ENCODE measurements around the gene VAV2.

Gene VAV2

GRCh38 chr9:133850937-133851336 lies 141.2 kb downstream of the VAV2 start:
- no peak overlapping the region for H3K4me2 ChIP-seq (ENCODE audit: low read depth, low read length, poor library complexity, severe bottlenecking)
- H3K36me3 ChIP-seq (ENCODE audit: low read length): no peaks in the 10 kb centered on the region
- H3K27ac ChIP-seq (ENCODE audit: low read depth, low read length): no peak overlapping the region
- no peak overlapping the region for H2AFZ ChIP-seq (ENCODE audit: low read depth, low read length, severe bottlenecking)
- H3F3A ChIP-seq (ENCODE audit: insufficient read depth): no peaks in the 10 kb centered on the region
- no peaks in the 10 kb centered on the region for H3K9me2 ChIP-seq (replicated peaks; ENCODE audit: insufficient read depth, low read length)
- peaks cover 37% of the 10 kb centered on the region; the same call in 1 of the 2 replicates for H3K79me2 ChIP-seq (ENCODE audit: insufficient read depth, low read length)
- H3K27me3 ChIP-seq (ENCODE audit: low read length): no peaks in the 10 kb centered on the region
- no peak overlapping the region for H3K4me3 ChIP-seq (ENCODE audit: insufficient read depth, low read length, poor library complexity, severe bottlenecking)
- no peaks in the 10 kb centered on the region for H3K9me3 ChIP-seq (ENCODE audit: insufficient read depth, low read length)
- no peak overlapping the region for H3K9ac ChIP-seq (ENCODE audit: low read length)
- TF ChIP-seq EZH2phosphoT487 (conservative IDR thresholded peaks at IDR 0.05; ENCODE audit: low read length): no peak
- TF ChIP-seq, protein P1, sequence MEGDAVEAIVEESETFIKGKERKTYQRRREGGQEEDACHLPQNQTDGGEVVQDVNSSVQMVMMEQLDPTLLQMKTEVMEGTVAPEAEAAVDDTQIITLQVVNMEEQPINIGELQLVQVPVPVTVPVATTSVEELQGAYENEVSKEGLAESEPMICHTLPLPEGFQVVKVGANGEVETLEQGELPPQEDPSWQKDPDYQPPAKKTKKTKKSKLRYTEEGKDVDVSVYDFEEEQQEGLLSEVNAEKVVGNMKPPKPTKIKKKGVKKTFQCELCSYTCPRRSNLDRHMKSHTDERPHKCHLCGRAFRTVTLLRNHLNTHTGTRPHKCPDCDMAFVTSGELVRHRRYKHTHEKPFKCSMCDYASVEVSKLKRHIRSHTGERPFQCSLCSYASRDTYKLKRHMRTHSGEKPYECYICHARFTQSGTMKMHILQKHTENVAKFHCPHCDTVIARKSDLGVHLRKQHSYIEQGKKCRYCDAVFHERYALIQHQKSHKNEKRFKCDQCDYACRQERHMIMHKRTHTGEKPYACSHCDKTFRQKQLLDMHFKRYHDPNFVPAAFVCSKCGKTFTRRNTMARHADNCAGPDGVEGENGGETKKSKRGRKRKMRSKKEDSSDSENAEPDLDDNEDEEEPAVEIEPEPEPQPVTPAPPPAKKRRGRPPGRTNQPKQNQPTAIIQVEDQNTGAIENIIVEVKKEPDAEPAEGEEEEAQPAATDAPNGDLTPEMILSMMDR (IDR thresholded peaks at IDR 0.05; ENCODE audit: insufficient read depth, low read length, poor library complexity, severe bottlenecking): no peak
- no peaks in the 10 kb centered on the region; the same call in 1 of the 2 replicates for H4K20me1 ChIP-seq (ENCODE audit: low read depth, low read length)

GRCh38 chr9:133850161-133850560 lies 142.0 kb downstream of the VAV2 start:
- Histone ChIP-seq H2AFZ (ENCODE audit: low read depth, low read length, severe bottlenecking) (no peak overlapping the region), H3K9me3 (ENCODE audit: insufficient read depth, low read length) (no peaks in the 10 kb centered on the region), H3K27ac (ENCODE audit: low read depth, low read length) (no peak overlapping the region), H4K20me1 (ENCODE audit: low read depth, low read length) (no peaks in the 10 kb centered on the region; the same call in 1 of the 2 replicates), H3K36me3 (ENCODE audit: low read length) (no peaks in the 10 kb centered on the region), H3K4me2 (ENCODE audit: low read depth, low read length, poor library complexity, severe bottlenecking) (no peak overlapping the region), H3K9ac (ENCODE audit: low read length) (no peak overlapping the region), H3K4me3 (ENCODE audit: insufficient read depth, low read length, poor library complexity, severe bottlenecking) (no peak overlapping the region), H3K9me2 (replicated peaks; ENCODE audit: insufficient read depth, low read length) (no peaks in the 10 kb centered on the region), H3K27me3 (ENCODE audit: low read length) (no peaks in the 10 kb centered on the region), H3K79me2 (ENCODE audit: insufficient read depth, low read length) (peaks cover 37% of the 10 kb centered on the region; the same call in 1 of the 2 replicates), H3F3A (ENCODE audit: insufficient read depth) (no peaks in the 10 kb centered on the region)
- TF ChIP-seq EZH2phosphoT487 (conservative IDR thresholded peaks at IDR 0.05; ENCODE audit: low read length): no peak
- TF ChIP-seq, protein P1 (IDR thresholded peaks at IDR 0.05; ENCODE audit: insufficient read depth, low read length, poor library complexity, severe bottlenecking): no peak

GRCh38 chr9:133849110-133849670 lies 142.9 kb downstream of the VAV2 start:
- Histone ChIP-seq H2AFZ (ENCODE audit: low read depth, low read length, severe bottlenecking) (no peak overlapping the region), H3K27ac (ENCODE audit: low read depth, low read length) (no peak overlapping the region), H3K4me3 (ENCODE audit: insufficient read depth, low read length, poor library complexity, severe bottlenecking) (no peak overlapping the region), H3K36me3 (ENCODE audit: low read length) (no peaks in the 10 kb centered on the region), H3K79me2 (ENCODE audit: insufficient read depth, low read length) (peaks cover 28% of the 10 kb centered on the region; the same call in 1 of the 2 replicates), H4K20me1 (ENCODE audit: low read depth, low read length) (no peaks in the 10 kb centered on the region; the same call in 1 of the 2 replicates), H3K27me3 (ENCODE audit: low read length) (no peaks in the 10 kb centered on the region), H3K9me2 (replicated peaks; ENCODE audit: insufficient read depth, low read length) (no peaks in the 10 kb centered on the region), H3K4me2 (ENCODE audit: low read depth, low read length, poor library complexity, severe bottlenecking) (no peak overlapping the region), H3K9me3 (ENCODE audit: insufficient read depth, low read length) (no peaks in the 10 kb centered on the region), H3F3A (ENCODE audit: insufficient read depth) (no peaks in the 10 kb centered on the region), H3K9ac (ENCODE audit: low read length) (no peak overlapping the region)
- TF ChIP-seq EZH2phosphoT487 (conservative IDR thresholded peaks at IDR 0.05; ENCODE audit: low read length): no peak
- TF ChIP-seq, protein P1 (IDR thresholded peaks at IDR 0.05; ENCODE audit: insufficient read depth, low read length, poor library complexity, severe bottlenecking): no peak
